DMS53 (cell line): ENCODE data around the gene GNAI2.
"Not testable (repeated sequence)": the region's sequence is repeated elsewhere in the genome, so short reads cannot be mapped to it uniquely, and the experiment has no call there.

ENCODE experiments used
- DNase-seq: peaks from one replicate; lab custom pipeline; 2025; lab: John Stamatoyannopoulos, UW

The GNAI2 gene

DNA sequence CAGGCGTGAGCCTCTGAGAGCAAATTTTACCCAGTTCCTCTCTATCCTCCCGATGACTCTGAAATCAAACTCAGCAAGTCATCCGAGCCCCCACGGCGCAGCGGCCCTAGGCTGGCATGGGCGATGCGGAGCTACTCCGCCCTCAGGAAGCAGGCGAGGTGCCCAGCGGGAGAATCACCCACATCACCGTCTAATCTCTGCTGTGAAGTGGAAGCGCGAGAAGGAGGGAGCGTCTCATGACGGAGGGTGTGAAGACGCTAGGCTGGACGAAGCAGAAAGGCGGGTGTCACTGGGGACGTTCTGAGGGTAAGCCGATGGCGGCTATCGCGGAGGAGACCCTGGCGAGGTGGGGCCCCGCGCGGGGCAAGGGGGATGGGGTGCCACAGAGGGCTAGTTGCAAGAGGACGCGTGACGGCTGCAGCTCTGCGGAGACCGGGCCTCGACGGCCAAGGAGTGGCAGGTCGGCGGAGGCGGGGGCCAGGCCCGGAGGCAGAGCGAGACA lies 9.1 kb upstream of the GNAI2 start:
- DNase-seq = peak; percentile 60

GRCh38 chr3:50227390-50228183 lies 8.4 kb upstream of the GNAI2 start:
- peak; percentile 89 for DNase-seq

DNA sequence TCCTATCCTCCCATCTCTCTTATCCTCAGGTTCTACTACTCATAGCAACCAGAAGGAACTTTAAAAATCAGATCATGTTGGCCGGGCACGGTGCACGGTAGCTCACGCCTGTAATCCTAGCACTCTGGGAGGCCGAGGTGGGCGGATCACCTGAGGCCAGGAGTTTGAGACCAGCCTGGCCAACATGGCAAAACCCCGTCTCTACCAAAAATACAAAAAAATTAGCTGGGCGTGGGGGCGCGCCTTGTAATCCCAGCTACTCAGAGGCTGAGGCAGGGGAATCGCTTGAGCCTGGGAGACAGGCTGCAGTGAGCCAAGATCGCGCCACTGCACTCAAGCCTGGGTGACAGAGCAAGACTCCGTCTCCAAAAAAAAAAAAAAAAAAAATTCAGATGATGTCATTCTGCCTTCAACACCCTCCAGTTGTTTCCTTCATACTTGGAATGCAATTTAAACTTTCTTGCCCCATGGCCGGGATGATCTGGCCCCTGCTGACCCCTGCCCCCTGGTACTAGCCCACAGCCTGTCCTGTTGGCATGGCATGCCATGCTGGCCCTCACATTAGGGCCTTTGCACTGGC lies 7.7 kb upstream of the GNAI2 start:
- DNase-seq = not testable (repeated sequence)

GRCh38 chr3:50229490-50229889 lies 6.5 kb upstream of the GNAI2 start:
- DNase-seq = no peak

- no peak for DNase-seq
These were observed 5.8 kb upstream of the GNAI2 start for GRCh38 chr3:50230104-50230793.

GRCh38 chr3:50230794-50231125 lies 5.2 kb upstream of the GNAI2 start:
- no peak for DNase-seq

DNA sequence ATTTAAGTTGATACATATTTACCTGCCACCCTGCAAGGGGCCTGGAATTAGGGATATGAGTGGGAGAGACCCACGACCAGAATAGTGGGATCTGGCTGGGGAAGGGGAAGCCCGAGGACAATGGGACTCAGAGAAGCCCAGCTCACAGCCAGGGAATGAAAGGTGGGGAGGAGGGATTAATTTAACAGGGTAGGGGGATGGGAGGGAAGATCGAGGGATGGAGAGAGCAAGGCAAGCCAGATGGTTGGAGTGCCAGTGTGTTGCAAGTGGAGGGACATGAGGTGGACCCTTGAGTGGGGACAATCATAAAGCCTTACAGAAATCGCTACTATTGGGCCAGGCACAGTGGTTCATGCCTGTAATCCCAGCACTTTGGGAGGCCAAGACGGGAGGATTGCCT lies 4.4 kb upstream of the GNAI2 start:
- no peak for DNase-seq

DNA sequence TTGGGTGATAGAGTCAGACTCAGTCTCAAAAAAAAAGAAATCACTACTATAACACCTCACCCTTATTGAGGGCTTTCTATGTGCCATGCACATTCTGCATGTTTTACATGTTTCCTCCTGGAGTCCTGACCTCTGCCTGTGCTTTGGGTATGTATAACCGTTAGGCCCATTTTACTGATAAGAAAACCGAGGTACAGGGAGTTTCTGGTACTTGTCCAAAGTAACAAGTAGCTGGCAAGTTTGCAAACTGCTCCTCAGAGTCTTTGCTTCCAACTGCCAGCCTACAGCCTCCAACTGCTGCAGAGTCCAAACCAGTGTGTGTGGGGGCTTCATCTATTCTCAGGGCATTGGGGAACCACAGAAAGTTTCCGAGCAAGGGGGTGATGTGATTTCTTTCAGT lies 3.7 kb upstream of the GNAI2 start:
- no peak for DNase-seq

DNA sequence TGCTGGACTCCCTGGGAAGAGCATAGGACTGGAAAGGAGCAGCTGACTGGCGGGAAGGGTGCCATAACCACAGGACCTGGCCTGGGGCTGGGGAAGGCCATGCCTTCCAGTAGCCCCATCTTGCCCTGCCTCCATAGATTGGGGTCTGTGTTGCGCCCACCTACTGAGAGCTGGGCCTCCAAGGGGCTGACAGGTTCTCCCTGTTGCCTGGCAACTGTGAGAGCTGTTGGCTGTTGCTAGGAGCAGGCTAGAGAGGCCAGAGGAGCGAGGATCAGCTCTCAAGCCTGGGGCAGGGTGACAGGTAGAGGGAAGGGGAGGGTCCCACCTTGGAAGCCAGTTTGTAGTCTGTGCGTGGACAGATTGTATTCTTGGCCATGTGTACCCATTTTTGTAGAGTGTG lies 2.8 kb upstream of the GNAI2 start:
- no peak for DNase-seq

DNA sequence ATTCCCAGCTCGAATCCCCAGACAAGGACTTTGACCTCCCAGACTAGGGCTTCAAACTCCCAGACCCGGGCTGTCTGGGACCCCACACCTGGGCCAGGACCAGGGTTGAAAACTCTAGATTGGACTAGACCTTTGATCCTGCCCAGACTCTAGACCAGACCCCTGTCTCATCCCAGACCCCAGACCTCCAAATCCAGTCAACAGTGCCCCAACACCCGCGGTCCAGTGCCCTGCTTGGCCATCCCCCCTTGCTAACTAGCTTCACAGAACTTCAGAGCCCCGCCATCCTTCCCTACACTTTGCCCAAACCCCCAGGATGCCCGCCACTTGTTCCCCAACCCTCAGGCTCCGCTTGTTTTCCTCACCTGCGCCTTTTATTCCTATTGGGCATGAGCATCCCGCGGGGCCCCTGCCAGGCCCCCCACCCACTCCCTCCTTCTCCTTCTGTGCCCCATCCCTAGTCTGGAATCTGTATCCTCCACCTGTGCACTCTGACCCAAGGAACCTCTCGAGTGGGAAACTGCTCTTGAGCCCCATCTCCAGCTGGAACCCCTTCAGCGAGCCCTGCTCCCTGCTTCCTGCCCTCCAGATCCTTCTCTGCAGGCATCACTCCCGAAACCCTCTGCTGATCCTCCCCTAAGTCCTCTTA lies 604 bp downstream of the GNAI2 start:
- DNase-seq = no peak

DNA sequence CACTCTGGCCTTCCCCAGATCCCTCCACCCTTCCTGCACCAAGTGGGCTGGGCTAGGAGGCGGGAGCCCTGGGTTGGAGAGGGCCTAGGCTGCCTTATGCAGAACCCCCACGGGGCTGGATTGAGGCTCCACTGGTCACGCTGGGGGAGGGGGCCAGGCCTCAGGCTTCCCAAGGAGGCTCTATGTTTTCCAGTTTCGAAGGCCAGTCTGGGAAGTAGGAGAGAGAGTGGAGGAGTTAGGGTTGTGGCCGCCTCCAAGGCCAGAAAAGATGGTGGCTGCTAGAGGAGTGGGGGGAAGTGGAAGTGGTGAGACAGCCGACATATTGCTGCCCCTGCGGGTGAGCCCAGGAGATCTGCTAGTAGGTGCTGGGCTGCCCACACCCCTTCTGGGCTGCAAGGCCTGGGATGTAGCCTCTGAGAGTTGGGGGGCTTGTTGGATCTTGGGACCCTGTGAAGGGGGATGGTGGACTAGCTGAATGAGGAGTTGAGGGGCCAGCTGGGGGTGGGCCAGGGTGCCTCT lies 1.2 kb downstream of the GNAI2 start:
- no peak for DNase-seq

GRCh38 chr3:50237754-50238548 lies 1.9 kb downstream of the GNAI2 start:
- DNase-seq = no peak

DNA sequence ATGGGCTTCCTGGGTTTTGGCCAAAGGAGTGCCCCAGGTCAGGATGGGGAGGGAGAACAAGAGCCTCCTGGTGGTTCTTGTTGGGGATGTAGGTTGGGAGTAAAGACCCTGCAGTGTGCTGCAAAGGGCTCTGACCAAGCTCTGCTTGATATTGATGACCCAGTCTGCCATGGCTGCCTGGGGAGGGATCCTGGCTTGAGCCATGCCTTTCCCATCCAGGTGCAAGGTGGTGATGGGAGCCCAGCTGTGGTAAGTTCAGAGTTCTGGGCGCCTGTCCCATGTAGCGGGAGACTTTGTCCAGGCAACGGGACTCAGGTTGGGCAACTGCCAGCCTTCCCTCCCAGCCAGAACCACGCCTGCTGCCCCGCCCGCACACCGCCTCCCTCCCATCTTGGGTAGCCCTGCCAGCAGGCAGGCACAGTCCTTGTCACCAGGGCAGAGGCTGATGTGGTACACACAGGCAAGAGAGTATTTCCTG lies 2.6 kb downstream of the GNAI2 start:
- DNase-seq = no peak

- no peak for DNase-seq
These were observed 3.6 kb downstream of the GNAI2 start for GRCh38 chr3:50239649-50240048.

- no peak for DNase-seq
These were observed 5.2 kb downstream of the GNAI2 start for GRCh38 chr3:50241163-50241562.

DNA sequence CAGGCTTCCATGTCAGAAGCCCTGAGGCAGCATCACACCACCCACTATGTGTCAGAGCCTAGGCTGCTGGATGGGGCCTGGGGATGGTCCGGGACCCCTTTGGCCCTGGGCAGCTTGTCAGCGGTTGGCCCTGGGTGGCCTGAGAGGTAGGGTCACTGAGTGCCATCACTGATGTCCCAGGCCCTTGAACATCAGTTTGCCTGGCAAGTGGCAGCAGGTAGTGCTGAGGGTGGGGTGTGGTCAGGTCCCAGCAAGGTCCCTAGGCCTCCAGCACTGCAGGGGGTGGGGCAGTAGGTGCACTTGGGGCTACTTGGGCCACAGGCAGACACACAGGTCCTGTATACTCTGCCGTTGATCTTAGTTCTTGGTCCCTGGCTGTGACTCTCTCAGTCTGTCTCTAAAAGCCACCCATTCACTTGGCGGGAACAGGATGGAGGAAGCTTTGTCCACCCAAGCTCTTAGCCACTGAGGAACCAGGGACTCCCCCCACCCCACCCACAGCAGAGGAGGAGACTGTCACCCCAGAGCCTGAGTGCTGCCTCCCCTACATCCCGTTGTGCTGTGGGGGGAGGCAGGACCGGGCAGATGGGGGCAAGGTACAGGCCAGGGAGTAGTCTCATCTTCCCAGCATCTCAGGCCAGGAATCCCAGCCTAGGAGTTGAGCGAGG lies 5.8 kb downstream of the GNAI2 start:
- DNase-seq = no peak

DNA sequence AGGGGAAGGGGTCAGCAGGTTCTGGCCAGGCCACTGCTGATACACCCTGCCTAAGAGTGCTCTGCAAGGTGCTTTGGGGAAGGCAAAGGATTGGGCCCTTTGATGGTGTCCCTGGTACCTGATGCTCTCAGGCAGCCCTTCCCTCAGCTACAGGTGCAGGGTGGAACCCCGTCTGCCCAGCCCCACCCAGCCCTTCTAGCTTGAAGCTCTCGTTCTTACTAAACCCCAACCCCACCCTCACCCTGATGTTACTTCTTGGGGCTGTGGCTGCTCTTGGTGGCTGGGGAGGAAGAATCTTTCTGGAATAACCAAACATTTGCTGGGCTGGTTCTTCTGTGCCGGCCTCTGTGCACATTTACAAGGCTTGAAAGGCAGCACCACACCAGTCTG lies 6.4 kb downstream of the GNAI2 start:
- DNase-seq = no peak

DNA sequence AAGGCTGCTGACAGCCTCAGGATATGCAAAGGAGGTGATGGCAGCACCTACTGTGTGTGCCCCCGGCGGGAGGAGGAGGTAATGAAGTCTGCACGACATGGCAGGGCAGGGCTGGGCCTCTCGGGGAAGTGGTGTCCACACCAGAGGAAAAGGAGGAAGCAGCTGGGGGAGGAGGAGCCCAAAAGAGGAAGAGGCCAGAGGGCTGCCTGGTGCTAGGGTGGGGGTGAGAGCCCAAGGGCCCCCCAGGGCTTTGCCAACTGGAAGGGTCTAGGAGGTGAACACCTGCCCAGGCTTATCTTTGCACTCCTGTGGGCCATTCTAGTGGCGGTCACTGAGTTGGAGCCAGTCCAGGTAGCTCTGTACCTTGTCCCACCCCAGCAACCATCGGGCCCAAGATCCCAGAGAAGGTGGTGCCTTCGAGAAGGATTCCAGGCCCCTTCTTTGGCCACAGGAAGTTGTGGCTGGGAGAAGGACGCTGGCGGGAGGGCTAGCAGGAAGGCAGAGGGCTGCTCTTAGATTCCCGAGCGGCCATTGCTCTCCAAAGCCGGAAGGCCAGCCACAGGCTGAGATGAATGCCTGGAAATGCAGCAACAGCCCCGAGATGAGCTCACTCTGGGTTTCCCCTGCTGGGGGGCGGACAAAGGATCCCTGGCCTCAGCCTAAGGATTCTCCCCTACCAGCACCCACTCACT lies 7.0 kb downstream of the GNAI2 start:
- DNase-seq = no peak

DNA sequence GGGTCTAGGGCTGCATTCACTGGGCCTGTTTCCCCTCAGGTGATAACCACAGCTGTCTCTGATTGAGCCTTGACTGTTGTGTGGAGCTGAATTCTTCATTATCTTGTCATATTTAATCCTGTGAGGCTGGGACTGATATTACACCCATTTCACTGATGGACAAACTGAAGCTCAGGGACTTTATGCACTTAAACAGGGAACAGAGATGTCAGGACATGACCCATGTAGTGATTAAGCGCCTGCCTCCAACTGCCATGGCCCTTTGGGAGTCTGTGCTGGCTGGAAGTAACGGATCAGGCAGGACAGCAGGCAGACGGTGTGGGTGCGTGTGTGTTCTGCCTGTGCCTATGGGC lies 7.5 kb downstream of the GNAI2 start:
- DNase-seq = no peak

DNA sequence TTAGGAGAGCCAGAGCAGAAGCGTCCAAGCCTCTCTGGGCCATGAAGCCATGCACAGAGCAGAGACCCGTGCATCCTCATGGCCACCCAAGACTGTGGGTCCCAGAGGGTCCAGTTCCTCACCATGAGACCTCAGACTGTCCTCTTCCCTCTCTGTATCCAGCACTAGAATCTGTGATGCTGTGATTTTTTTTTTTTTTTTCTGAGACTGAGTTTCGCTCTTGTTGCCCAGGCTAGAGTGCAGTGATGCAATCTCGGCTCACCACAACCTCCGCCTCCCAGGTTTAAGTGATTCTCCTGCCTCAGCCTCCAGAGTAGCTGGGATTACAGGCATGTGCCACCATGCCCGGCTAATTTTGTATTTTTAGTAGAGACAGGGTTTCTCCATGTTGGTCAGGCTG lies 8.8 kb downstream of the GNAI2 start:
- DNase-seq = not testable (repeated sequence)
